ENCODE results near the gene ARHGEF28.

ARHGEF28 gene

GRCh38 chr5:73903169-73903568, 277.2 kb downstream of the ARHGEF28 start:
- no peak for DNase-seq (ENCODE audit: low read depth)

- no peak for DNase-seq (ENCODE audit: low read depth)
These were observed 280.3 kb downstream of the ARHGEF28 start for GRCh38 chr5:73906277-73906676.

GRCh38 chr5:73907164-73907563, 281.2 kb downstream of the ARHGEF28 start:
- no peak for DNase-seq (ENCODE audit: low read depth)

- DNase-seq (ENCODE audit: low read depth): no peak
These were observed 282.4 kb downstream of the ARHGEF28 start for GRCh38 chr5:73908395-73908794.

- DNase-seq (ENCODE audit: low read depth): no peak
These were observed 282.9 kb downstream of the ARHGEF28 start for GRCh38 chr5:73908846-73909245.

- no peak for DNase-seq (ENCODE audit: low read depth)
These were observed 283.5 kb downstream of the ARHGEF28 start for GRCh38 chr5:73909474-73909873.

GRCh38 chr5:73911761-73912393, 285.9 kb downstream of the ARHGEF28 start:
- DNase-seq (ENCODE audit: low read depth): no peak

GRCh38 chr5:73912821-73913271, 286.9 kb downstream of the ARHGEF28 start:
- no peak for DNase-seq (ENCODE audit: low read depth)

GRCh38 chr5:73913971-73914370, 288.0 kb downstream of the ARHGEF28 start:
- no peak for DNase-seq (ENCODE audit: low read depth)

GRCh38 chr5:73915345-73915744, 289.3 kb downstream of the ARHGEF28 start:
- no peak for DNase-seq (ENCODE audit: low read depth)

GRCh38 chr5:73917433-73917832, 291.4 kb downstream of the ARHGEF28 start:
- no peak for DNase-seq (ENCODE audit: low read depth)

GRCh38 chr5:73917891-73918290, 291.9 kb downstream of the ARHGEF28 start:
- no peak for DNase-seq (ENCODE audit: low read depth)

- no peak for DNase-seq (ENCODE audit: low read depth)
These were observed 292.8 kb downstream of the ARHGEF28 start for GRCh38 chr5:73918791-73919221.

GRCh38 chr5:73921741-73922140, 295.7 kb downstream of the ARHGEF28 start:
- no peak for DNase-seq (ENCODE audit: low read depth)

GRCh38 chr5:73922224-73922623, 296.2 kb downstream of the ARHGEF28 start:
- no peak for DNase-seq (ENCODE audit: low read depth)

GRCh38 chr5:73922875-73923557, 297.0 kb downstream of the ARHGEF28 start:
- no peak for DNase-seq (ENCODE audit: low read depth)

GRCh38 chr5:73928476-73929070, 302.6 kb downstream of the ARHGEF28 start:
- no peak for DNase-seq (ENCODE audit: low read depth)

- no peak for DNase-seq (ENCODE audit: low read depth)
These were observed 309.7 kb downstream of the ARHGEF28 start for GRCh38 chr5:73935719-73936118.

- DNase-seq (ENCODE audit: low read depth): peak; percentile 76
These were observed 312.4 kb downstream of the ARHGEF28 start for GRCh38 chr5:73938280-73938937.

- DNase-seq (ENCODE audit: low read depth): no peak
These were observed 312.9 kb downstream of the ARHGEF28 start for GRCh38 chr5:73938938-73939320.

GRCh38 chr5:73939557-73939956, 313.6 kb downstream of the ARHGEF28 start:
- no peak for DNase-seq (ENCODE audit: low read depth)

- no peak for DNase-seq (ENCODE audit: low read depth)
These were observed 314.0 kb downstream of the ARHGEF28 start for GRCh38 chr5:73940026-73940425.

GRCh38 chr5:73940801-73941200, 314.8 kb downstream of the ARHGEF28 start:
- no peak for DNase-seq (ENCODE audit: low read depth)

Data from HS-27A (cell line).